Pancreas (tissue), 10 donors: ENCODE results near the gene HTR1B. TPM values are rescaled to one million over a fixed set of nuclear protein-coding genes. Genes with fewer than 3 reads are reported as not detected.

ENCODE experiments used
- ATAC-seq, 4 donors: fragments of 200-7000 bp; cut with Tn5 transposase; one replicate each; pipeline versions ENCODE4 v1.8.0 to v1.9.1; 2020; ENCODE audit warnings: mild to moderate bottlenecking in 4 of 4, moderate library complexity in 4 of 4
- DNase-seq, 6 donors: peaks; one replicate each; pipeline ENCODE4 v3.0.0-alpha.2; 2020
- FAIRE-seq: peaks from 2 replicates; lab custom pipeline; 2012; peaks lifted over from hg19 to GRCh38; lab: Jason Lieb, UNC
- H3K27ac ChIP-seq, 4 donors: fragments of 200-600 bp; sonication (generic); 1 replicate in 3 of 4; 2 replicates in 1 of 4; pipeline versions ENCODE4 v1.5.0 to v1.8.0; 2020
- H3K27me3 ChIP-seq, 4 donors: fragments of 200-600 bp; one replicate each; pipeline ENCODE4 v1.8.0; 2021
- H3K36me3 ChIP-seq, 3 donors: fragments of 200-600 bp; sonication (generic) in 1 of 3; one replicate each; pipeline versions ENCODE4 v1.5.0 to v1.8.0; 2020 to 2021
- H3K4me1 ChIP-seq, 3 donors: fragments of 200-600 bp; one replicate each; pipeline ENCODE4 v1.8.0; 2021
- H3K4me3 ChIP-seq, 4 donors: fragments of 200-600 bp; sonication (generic) in 2 of 4; one replicate each; pipeline versions ENCODE4 v1.5.0 to v1.8.0; 2020 to 2021
- H3K9me3 ChIP-seq, 4 donors: fragments of 200-600 bp; one replicate each; pipeline ENCODE4 v1.8.0; 2021
- WGBS, 2 donors: extraction: QIAGEN DNeasy Blood & Tissue Kit; methylation state at CpG; one replicate each; pipeline ENCODE4 v1.1.7; 2013; 5-methylcytosine and 5-hydroxymethylcytosine counted together
- intact Hi-C, 3 donors: fragments of 100-400 bp; cut with DNase I; formaldehyde crosslinking; loops; one replicate each; pipeline versions ENCODE4 v1.11.1 to v1.14.2; 2022
- polyA plus RNA-seq, 2 donors: library from polyadenylated mRNA; stranded (reverse); fragments of 200-250 nt; gene quantifications; one replicate each; pipeline ENCODE4 v1.2.3, GENCODE V29; 2013
- total RNA-seq, 6 donors: library from RNA; stranded (reverse); fragmentation: NEBNext Ultra II Directional in 4 of 6; extraction: Animal tissue kit (Norgen Biotek cat#: 25700) in 4 of 6; gene quantifications; one replicate each; pipeline versions ENCODE4 v1.2.1 to v1.2.4, GENCODE V29; 2021 to 2023
- TF ChIP-seq, protein P1 (sequence below), 4 donors: fragments of 200-600 bp; sonication (generic) in 3 of 4; IDR thresholded peaks; one replicate each; pipeline versions ENCODE4 v1.5.0 to v1.8.0; 2021; ENCODE audit warnings: antibody characterized with exemption in 4 of 4
- donor health status: healthy with polysubstance abuse.
- donor health status: DM: no; HTN: no; CAD: no; lungs with moderate emphysema.
- donor health status: DM: no; HTN: no; CAD: no.
- donor health status: control.
- donor health status: control.
- donor health status: Bipolar disorder and iron deficiency.
- donor health status: DM: yes; HTN: yes; CAD: no.
- donor health status: DM: no; HTN: no; CAD: no.
- donor health status: DM: no; HTN: no; CAD: no.
- donor health status: DM: yes; HTN: yes; CAD: no.

Gene HTR1B
- total and polyA plus RNA-seq, 8 donors, result 0.05 to 0.16 (median 0.10) TPM; not detected in 4

GRCh38 chr6:77451466-77451865 lies 11.8 kb downstream of the HTR1B start:
- DNase-seq (no peak), FAIRE-seq (no peak), ATAC-seq (no peak)
- H3K36me3 ChIP-seq, result no peaks in the 10 kb centered on the region
- no peak overlapping the region for H3K4me3 ChIP-seq
- peaks cover 0 to 6% (median 0%) of the 10 kb centered on the region in 3 donors for H3K4me1 ChIP-seq
- H3K9me3 ChIP-seq, result no peaks in the 10 kb centered on the region
- TF ChIP-seq, protein P1, sequence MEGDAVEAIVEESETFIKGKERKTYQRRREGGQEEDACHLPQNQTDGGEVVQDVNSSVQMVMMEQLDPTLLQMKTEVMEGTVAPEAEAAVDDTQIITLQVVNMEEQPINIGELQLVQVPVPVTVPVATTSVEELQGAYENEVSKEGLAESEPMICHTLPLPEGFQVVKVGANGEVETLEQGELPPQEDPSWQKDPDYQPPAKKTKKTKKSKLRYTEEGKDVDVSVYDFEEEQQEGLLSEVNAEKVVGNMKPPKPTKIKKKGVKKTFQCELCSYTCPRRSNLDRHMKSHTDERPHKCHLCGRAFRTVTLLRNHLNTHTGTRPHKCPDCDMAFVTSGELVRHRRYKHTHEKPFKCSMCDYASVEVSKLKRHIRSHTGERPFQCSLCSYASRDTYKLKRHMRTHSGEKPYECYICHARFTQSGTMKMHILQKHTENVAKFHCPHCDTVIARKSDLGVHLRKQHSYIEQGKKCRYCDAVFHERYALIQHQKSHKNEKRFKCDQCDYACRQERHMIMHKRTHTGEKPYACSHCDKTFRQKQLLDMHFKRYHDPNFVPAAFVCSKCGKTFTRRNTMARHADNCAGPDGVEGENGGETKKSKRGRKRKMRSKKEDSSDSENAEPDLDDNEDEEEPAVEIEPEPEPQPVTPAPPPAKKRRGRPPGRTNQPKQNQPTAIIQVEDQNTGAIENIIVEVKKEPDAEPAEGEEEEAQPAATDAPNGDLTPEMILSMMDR (IDR thresholded peaks at IDR 0.05), result no peak
- no peaks in the 10 kb centered on the region for H3K27me3 ChIP-seq
- no peak overlapping the region for H3K27ac ChIP-seq
- WGBS, 2 donors, result 90 to 96% methylated on average over 4 of the region's 4 CpGs
- intact Hi-C loops, result no loop called here

GRCh38 chr6:77450924-77451323 lies 12.4 kb downstream of the HTR1B start:
- H3K27ac ChIP-seq, result no peak overlapping the region
- no peaks in the 10 kb centered on the region for H3K36me3 ChIP-seq
- DNase-seq (no peak), ATAC-seq (no peak), FAIRE-seq (no peak)
- peaks cover 0 to 6% (median 0%) of the 10 kb centered on the region in 3 donors for H3K4me1 ChIP-seq
- intact Hi-C loops, result no loop called here
- no peaks in the 10 kb centered on the region for H3K9me3 ChIP-seq
- no peak overlapping the region for H3K4me3 ChIP-seq
- no peaks in the 10 kb centered on the region for H3K27me3 ChIP-seq
- TF ChIP-seq, protein P1 (IDR thresholded peaks at IDR 0.05), result no peak

- Histone ChIP-seq H3K4me1 (no peaks in the 10 kb centered on the region), H3K27ac (no peak overlapping the region), H3K9me3 (no peaks in the 10 kb centered on the region), H3K36me3 (no peaks in the 10 kb centered on the region), H3K4me3 (no peak overlapping the region), H3K27me3 (no peaks in the 10 kb centered on the region)
- DNase-seq (no peak), ATAC-seq (no peak), FAIRE-seq (no peak)
- intact Hi-C loops, result no loop called here
- TF ChIP-seq, protein P1 (IDR thresholded peaks at IDR 0.05), result no peak
- WGBS, 2 donors, result 54 to 60% methylated on average over 3 of the region's 3 CpGs
Observed at GRCh38 chr6:77448546-77448945, 14.7 kb downstream of the HTR1B start.

DNA sequence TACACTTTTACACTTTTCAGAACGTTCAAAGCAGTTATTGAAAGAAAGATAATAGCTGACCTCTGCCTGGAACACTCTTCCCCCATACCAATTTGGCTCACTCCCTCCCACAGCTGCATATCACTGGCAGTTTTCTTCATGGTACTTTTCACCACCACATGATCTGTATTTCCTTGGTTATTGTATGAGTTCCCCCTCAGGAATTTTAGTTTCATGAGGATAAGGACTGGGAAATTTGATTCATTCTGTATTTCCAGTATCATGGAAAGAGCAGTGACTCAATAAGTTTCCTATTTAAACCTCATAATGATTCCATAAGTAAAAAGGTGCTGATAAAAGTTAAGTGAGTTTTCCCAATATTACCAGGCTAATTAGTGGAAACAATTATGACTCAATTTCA lies 16.0 kb downstream of the HTR1B start:
- Histone ChIP-seq H3K36me3 (no peaks in the 10 kb centered on the region), H3K27ac (no peak overlapping the region), H3K27me3 (no peaks in the 10 kb centered on the region), H3K4me1 (no peaks in the 10 kb centered on the region), H3K4me3 (no peak overlapping the region), H3K9me3 (no peaks in the 10 kb centered on the region)
- DNase-seq (no peak), ATAC-seq (no peak), FAIRE-seq (no peak)
- TF ChIP-seq, protein P1 (IDR thresholded peaks at IDR 0.05), result no peak
- intact Hi-C loops, result no loop called here
- 3 to 6% methylated on average over 1 of the region's 1 CpG for WGBS, 2 donors

DNA sequence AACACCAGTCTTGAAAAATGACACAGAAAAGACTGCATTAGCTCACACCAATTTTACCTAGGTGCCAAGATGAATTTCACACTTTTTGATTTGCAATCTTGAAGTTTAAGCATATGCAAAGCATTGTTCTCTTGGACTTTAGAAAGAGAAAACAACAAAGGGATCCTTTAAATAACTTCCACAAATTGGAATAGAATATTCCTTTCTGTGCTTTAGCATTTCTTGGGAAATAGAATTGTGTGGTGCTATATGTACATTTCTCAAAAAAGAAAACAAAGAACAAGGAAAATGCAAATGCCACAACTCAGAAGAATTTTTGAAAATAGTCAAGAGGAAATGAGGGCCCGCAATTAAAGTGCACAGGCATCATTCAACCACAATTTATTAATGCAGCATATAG lies 17.0 kb downstream of the HTR1B start:
- WGBS, 2 donors, result 87 to 89% methylated on average over 1 of the region's 1 CpG
- H3K9me3 ChIP-seq, result no peaks in the 10 kb centered on the region
- no peak overlapping the region for H3K27ac ChIP-seq
- no peaks in the 10 kb centered on the region for H3K4me1 ChIP-seq
- ATAC-seq, result no peak
- TF ChIP-seq, protein P1 (IDR thresholded peaks at IDR 0.05), result no peak
- H3K4me3 ChIP-seq, result no peak overlapping the region
- FAIRE-seq, result no peak
- DNase-seq, result no peak
- H3K36me3 ChIP-seq, result no peaks in the 10 kb centered on the region
- H3K27me3 ChIP-seq, result no peaks in the 10 kb centered on the region
- intact Hi-C loops, result no loop called here
